HT-29 (cell line): ENCODE data around the gene KBTBD12. TPM values are rescaled to one million over a fixed set of nuclear protein-coding genes. Genes with fewer than 3 reads are reported as not detected.

Experiments
- DNase-seq: peaks from one replicate; pipeline ENCODE4 v3.0.0-alpha.2; 2015; ENCODE audit warnings: low spot score
- total RNA-seq: library from RNA; depleted of rRNA; stranded (reverse); fragments of >200 nt; shearing (Covaris generic); gene quantifications from 2 replicates; pipeline ENCODE4 v1.2.3, GENCODE V29; 2014

KBTBD12 gene
- total RNA-seq, 1 experiment from 2014 or later: not detected

- no peak for DNase-seq
Observed at GRCh38 chr3:127985216-127985615, 70.2 kb downstream of the KBTBD12 start.

- no peak for DNase-seq
Observed at GRCh38 chr3:127985655-127986225, 70.7 kb downstream of the KBTBD12 start.

- DNase-seq: no peak
Observed at GRCh38 chr3:127986803-127987202, 71.8 kb downstream of the KBTBD12 start.

- no peak for DNase-seq
Observed at GRCh38 chr3:127987309-127987995, 72.4 kb downstream of the KBTBD12 start.

GRCh38 chr3:127988770-127989557, 73.9 kb downstream of the KBTBD12 start:
- peak; percentile 35 for DNase-seq

- DNase-seq: no peak
Observed at GRCh38 chr3:127990051-127990450, 75.0 kb downstream of the KBTBD12 start.

GRCh38 chr3:127990461-127990860, 75.4 kb downstream of the KBTBD12 start:
- no peak for DNase-seq

GRCh38 chr3:127991251-127991650, 76.2 kb downstream of the KBTBD12 start:
- no peak for DNase-seq

- no peak for DNase-seq
Observed at GRCh38 chr3:127991681-127992080, 76.6 kb downstream of the KBTBD12 start.

- no peak for DNase-seq
Observed at GRCh38 chr3:127992127-127992526, 77.1 kb downstream of the KBTBD12 start.

GRCh38 chr3:127994011-127994410, 79.0 kb downstream of the KBTBD12 start:
- DNase-seq: no peak

- no peak for DNase-seq
Observed at GRCh38 chr3:127997016-127997415, 82.0 kb downstream of the KBTBD12 start.

- DNase-seq: no peak
Observed at GRCh38 chr3:127997961-127998360, 82.9 kb downstream of the KBTBD12 start.

GRCh38 chr3:127998596-127998995, 83.6 kb downstream of the KBTBD12 start:
- no peak for DNase-seq

- no peak for DNase-seq
Observed at GRCh38 chr3:127999509-128000106, 84.6 kb downstream of the KBTBD12 start.

- peak; percentile 32 for DNase-seq
Observed at GRCh38 chr3:128001576-128001975, 86.5 kb downstream of the KBTBD12 start.

- no peak for DNase-seq
Observed at GRCh38 chr3:128004661-128005060, 89.6 kb downstream of the KBTBD12 start.

GRCh38 chr3:128006061-128007032, 91.3 kb downstream of the KBTBD12 start:
- no peak for DNase-seq

- no peak for DNase-seq
Observed at GRCh38 chr3:128007033-128007424, 92.0 kb downstream of the KBTBD12 start.

- no peak for DNase-seq
Observed at GRCh38 chr3:128009952-128010846, 95.2 kb downstream of the KBTBD12 start.
